BLaER1 (cell line): ENCODE data around the gene ANKRD60.

Experiments
- H3K27ac ChIP-seq: shearing (Covaris generic); formaldehyde crosslinking; 2 replicates; pipeline ENCODE4 v1.8.1; 2022
- H3K27me3 ChIP-seq: shearing (Covaris generic); formaldehyde crosslinking; 2 replicates; pipeline ENCODE4 v1.8.1; 2022
- H3K36me3 ChIP-seq: shearing (Covaris generic); formaldehyde crosslinking; 2 replicates; pipeline ENCODE4 v1.8.1; 2022
- H3K4me1 ChIP-seq: shearing (Covaris generic); formaldehyde crosslinking; 2 replicates; pipeline ENCODE4 v1.8.1; 2022
- H3K4me2 ChIP-seq: shearing (Covaris generic); formaldehyde crosslinking; 2 replicates; pipeline ENCODE4 v1.8.1; 2022
- H3K4me3 ChIP-seq: shearing (Covaris generic); formaldehyde crosslinking; 2 replicates; pipeline ENCODE4 v1.8.1; 2022
- H3K9ac ChIP-seq: shearing (Covaris generic); formaldehyde crosslinking; 2 replicates; pipeline ENCODE4 v1.8.1; 2022
- H3K9me3 ChIP-seq: shearing (Covaris generic); formaldehyde crosslinking; 2 replicates; pipeline ENCODE4 v1.8.1; 2022
- H4K20me1 ChIP-seq: shearing (Covaris generic); formaldehyde crosslinking; 2 replicates; pipeline ENCODE4 v1.8.1; 2022
- Cebpa-rat ChIP-seq: shearing (Covaris generic); IDR thresholded peaks from 2 replicates; pipeline ENCODE4 v1.8.1; 2022

The ANKRD60 gene

GRCh38 chr20:58213121-58213520 is 15.3 kb downstream of the ANKRD60 start:
- no peaks in the 10 kb centered on the region for H3K4me1 ChIP-seq
- H3K4me2 ChIP-seq = no peak overlapping the region
- H3K27me3 ChIP-seq = no peaks in the 10 kb centered on the region
- H3K9me3 ChIP-seq = no peaks in the 10 kb centered on the region
- no peaks in the 10 kb centered on the region for H4K20me1 ChIP-seq
- TF ChIP-seq Cebpa-rat = no peak
- no peak overlapping the region for H3K27ac ChIP-seq
- H3K9ac ChIP-seq = no peak overlapping the region
- H3K4me3 ChIP-seq = no peak overlapping the region
- H3K36me3 ChIP-seq = no peaks in the 10 kb centered on the region

GRCh38 chr20:58212636-58213035 is 15.8 kb downstream of the ANKRD60 start:
- Histone ChIP-seq H3K27me3 (no peaks in the 10 kb centered on the region), H3K4me1 (no peaks in the 10 kb centered on the region), H3K27ac (no peak overlapping the region), H3K9me3 (no peaks in the 10 kb centered on the region), H3K4me2 (no peak overlapping the region), H3K4me3 (no peak overlapping the region), H4K20me1 (no peaks in the 10 kb centered on the region), H3K36me3 (no peaks in the 10 kb centered on the region), H3K9ac (no peak overlapping the region)
- no peak for TF ChIP-seq Cebpa-rat

- H3K9ac ChIP-seq = no peak overlapping the region
- H3K27ac ChIP-seq = no peak overlapping the region
- H3K36me3 ChIP-seq = no peaks in the 10 kb centered on the region
- no peaks in the 10 kb centered on the region for H4K20me1 ChIP-seq
- no peaks in the 10 kb centered on the region for H3K9me3 ChIP-seq
- no peaks in the 10 kb centered on the region for H3K27me3 ChIP-seq
- H3K4me3 ChIP-seq = no peak overlapping the region
- no peak overlapping the region for H3K4me2 ChIP-seq
- H3K4me1 ChIP-seq = no peaks in the 10 kb centered on the region
- TF ChIP-seq Cebpa-rat = no peak
Measured at GRCh38 chr20:58210398-58210747, 18.1 kb downstream of the ANKRD60 start.

DNA sequence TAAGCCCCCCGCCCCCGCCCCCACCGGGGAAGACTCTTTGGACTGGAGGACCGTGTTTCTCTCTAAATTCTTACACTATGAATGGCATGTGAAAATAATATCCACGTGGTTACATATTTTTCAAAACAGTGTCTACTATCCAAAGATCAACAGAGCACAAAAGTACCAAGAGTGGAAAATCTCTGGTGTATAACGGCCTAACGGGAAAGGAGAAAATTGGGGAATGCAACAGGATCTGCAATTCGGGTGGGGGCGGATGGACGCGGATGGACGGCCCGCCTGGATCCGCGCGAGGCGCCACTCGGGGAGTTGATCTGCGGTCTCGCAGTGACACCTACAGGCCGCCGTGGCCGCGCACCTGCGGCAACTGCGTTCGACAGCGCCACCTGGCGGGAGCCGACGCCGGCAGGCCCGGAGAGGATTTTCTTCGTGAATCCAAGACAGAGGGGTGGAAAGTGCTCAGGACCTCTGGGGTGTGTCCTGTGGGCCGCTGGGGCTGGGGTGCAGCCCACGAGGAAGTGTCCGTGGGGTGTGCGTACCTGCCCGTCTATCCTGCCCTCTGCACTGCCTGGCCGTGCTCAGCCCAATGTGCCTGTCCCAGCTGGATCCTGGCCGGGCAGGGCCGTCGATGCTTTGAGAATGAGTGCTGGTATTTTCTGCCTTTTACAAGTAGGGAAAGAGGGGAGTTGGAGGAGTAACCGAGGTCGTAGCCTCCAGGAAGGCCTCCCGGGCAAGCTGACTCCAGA is 18.6 kb downstream of the ANKRD60 start:
- no peaks in the 10 kb centered on the region for H3K9me3 ChIP-seq
- no peak for TF ChIP-seq Cebpa-rat
- no peak overlapping the region for H3K9ac ChIP-seq
- no peaks in the 10 kb centered on the region for H3K4me1 ChIP-seq
- H3K27ac ChIP-seq = no peak overlapping the region
- no peaks in the 10 kb centered on the region for H3K36me3 ChIP-seq
- no peaks in the 10 kb centered on the region for H3K27me3 ChIP-seq
- no peaks in the 10 kb centered on the region for H4K20me1 ChIP-seq
- 0 out of 2 replicates have a peak overlapping the region, but pooled peaks have one; percentile 25 for H3K4me2 ChIP-seq
- no peak overlapping the region for H3K4me3 ChIP-seq

DNA sequence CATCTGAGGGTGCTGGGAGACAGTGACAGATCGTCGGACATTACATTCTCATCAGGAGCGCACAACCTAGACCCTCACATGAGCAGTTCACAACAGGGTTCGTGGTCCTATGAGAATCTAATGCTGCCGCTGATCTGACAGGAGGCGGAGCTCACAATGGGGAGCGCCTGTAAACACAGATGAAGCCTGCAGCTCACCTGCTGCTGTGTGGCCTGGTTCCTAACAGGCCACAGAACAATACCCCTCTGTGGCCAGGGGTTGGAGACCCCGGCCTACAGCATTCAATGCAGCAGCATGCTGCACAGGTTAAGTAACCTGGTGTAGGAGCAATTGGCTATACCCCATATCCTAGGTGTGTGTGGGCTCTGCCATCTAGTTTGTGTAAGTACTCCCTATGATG is 19.5 kb downstream of the ANKRD60 start:
- no peak for TF ChIP-seq Cebpa-rat
- Histone ChIP-seq H3K36me3 (no peaks in the 10 kb centered on the region), H3K4me3 (no peak overlapping the region), H3K27me3 (no peaks in the 10 kb centered on the region), H3K9ac (no peak overlapping the region), H3K27ac (no peak overlapping the region), H3K4me2 (no peak overlapping the region), H3K9me3 (no peaks in the 10 kb centered on the region), H3K4me1 (no peaks in the 10 kb centered on the region), H4K20me1 (no peaks in the 10 kb centered on the region)

DNA sequence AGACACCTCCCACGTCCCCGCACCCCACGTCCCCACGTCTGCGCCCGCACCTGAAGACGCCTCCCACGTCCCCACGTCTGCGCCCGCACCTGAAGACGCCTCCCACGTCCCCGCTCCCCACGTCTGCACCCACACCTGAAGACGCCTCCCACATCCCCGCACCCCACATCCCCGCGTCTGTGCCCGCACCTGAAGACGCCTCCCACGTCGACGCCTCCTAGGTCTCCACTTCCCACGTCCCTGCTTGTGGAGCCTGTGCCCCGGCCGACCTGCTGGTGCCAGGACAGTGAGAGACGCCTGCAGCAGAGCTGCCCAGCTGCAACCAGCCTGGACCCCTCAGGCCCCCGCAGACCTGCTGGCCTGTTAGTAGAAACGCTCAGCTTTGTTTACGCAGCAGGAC is 22.6 kb downstream of the ANKRD60 start:
- no peaks in the 10 kb centered on the region for H3K4me1 ChIP-seq
- no peaks in the 10 kb centered on the region for H3K9me3 ChIP-seq
- no peak overlapping the region for H3K4me3 ChIP-seq
- no peak for TF ChIP-seq Cebpa-rat
- H3K36me3 ChIP-seq = no peaks in the 10 kb centered on the region
- no peaks in the 10 kb centered on the region for H4K20me1 ChIP-seq
- H3K27me3 ChIP-seq = no peaks in the 10 kb centered on the region
- H3K27ac ChIP-seq = no peak overlapping the region
- no peak overlapping the region for H3K4me2 ChIP-seq
- no peak overlapping the region for H3K9ac ChIP-seq

DNA sequence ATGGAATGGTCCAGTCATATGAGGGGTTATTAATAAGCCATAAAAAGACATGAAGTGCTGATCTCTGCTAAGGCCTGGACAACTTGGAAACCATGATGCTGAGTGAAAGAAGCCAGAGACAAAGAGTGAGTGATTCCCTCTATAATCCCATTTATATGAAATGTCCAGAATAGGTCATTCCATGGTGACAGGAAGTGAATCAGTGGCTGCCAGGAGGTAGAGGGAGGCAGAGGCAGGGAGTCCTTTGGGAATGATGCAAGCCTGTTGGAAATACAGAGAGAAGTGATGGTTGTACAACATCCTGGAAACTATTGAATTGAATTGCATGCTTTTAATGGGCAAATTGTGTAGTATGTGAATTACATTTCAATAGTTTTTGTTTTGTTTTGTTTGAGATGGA is 26.4 kb downstream of the ANKRD60 start:
- no peak overlapping the region for H3K9ac ChIP-seq
- no peaks in the 10 kb centered on the region for H3K36me3 ChIP-seq
- no peaks in the 10 kb centered on the region for H3K27me3 ChIP-seq
- no peak overlapping the region for H3K4me3 ChIP-seq
- peaks cover 7% of the 10 kb centered on the region; the same call in 1 of the 2 replicates for H3K4me1 ChIP-seq
- H3K27ac ChIP-seq = no peak overlapping the region
- no peaks in the 10 kb centered on the region for H4K20me1 ChIP-seq
- no peaks in the 10 kb centered on the region for H3K9me3 ChIP-seq
- H3K4me2 ChIP-seq = no peak overlapping the region
- no peak for TF ChIP-seq Cebpa-rat

DNA sequence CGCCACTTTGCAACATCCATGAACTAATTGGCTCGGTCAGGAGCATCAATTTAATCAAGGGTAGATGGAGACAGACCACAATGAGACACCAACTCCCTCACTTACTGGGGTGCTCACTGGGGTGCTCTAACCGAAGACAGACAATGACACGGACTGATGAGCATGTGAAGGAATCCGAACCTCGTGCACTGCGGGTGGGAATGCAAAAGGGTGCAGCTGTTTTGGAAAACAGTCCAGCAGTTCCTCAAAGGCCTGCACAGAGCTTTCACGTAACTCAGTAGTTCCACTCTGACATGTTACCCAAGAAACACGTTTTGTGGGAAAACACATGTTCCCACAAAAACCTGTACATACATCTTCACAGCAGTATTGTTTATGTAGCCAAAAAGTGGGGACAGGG is 26.8 kb downstream of the ANKRD60 start:
- Histone ChIP-seq H3K4me3 (no peak overlapping the region), H3K27ac (no peak overlapping the region), H3K9me3 (no peaks in the 10 kb centered on the region), H3K36me3 (no peaks in the 10 kb centered on the region), H3K4me2 (no peak overlapping the region), H3K27me3 (no peaks in the 10 kb centered on the region), H3K4me1 (peaks cover 7% of the 10 kb centered on the region; the same call in 1 of the 2 replicates), H4K20me1 (no peaks in the 10 kb centered on the region), H3K9ac (no peak overlapping the region)
- no peak for TF ChIP-seq Cebpa-rat

GRCh38 chr20:58199469-58199868 is 29.0 kb downstream of the ANKRD60 start:
- H3K4me1 ChIP-seq = peaks cover 7% of the 10 kb centered on the region; the same call in 1 of the 2 replicates
- H3K27ac ChIP-seq = no peak overlapping the region
- TF ChIP-seq Cebpa-rat = no peak
- H3K4me2 ChIP-seq = no peak overlapping the region
- no peak overlapping the region for H3K9ac ChIP-seq
- no peaks in the 10 kb centered on the region for H3K27me3 ChIP-seq
- H3K9me3 ChIP-seq = no peaks in the 10 kb centered on the region
- no peak overlapping the region for H3K4me3 ChIP-seq
- no peaks in the 10 kb centered on the region for H3K36me3 ChIP-seq
- no peaks in the 10 kb centered on the region for H4K20me1 ChIP-seq

DNA sequence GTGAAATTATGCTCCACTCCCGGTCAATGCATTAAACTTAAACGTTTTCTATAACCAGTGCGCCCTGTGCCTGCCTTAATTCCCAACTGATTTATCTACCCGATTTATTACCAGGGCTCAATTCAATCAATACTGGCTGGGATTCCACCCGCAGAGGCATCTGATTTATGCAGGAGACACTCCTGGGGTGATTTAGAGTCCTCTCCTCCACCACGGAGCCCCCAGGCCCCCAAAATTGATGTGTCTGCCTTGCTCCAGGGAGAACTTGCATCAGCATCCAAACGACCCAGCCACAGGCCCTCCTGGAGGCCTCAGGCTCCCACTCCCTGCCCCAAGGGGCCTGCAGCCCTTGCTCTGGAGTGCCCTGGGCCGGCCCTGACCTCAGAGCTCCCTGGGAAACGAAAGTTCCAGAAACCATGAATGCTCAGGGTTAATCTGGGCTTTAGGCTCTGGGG is 29.5 kb downstream of the ANKRD60 start:
- no peaks in the 10 kb centered on the region for H3K27me3 ChIP-seq
- H3K9ac ChIP-seq = no peak overlapping the region
- no peaks in the 10 kb centered on the region for H4K20me1 ChIP-seq
- H3K4me2 ChIP-seq = no peak overlapping the region
- H3K9me3 ChIP-seq = no peaks in the 10 kb centered on the region
- H3K27ac ChIP-seq = no peak overlapping the region
- H3K4me1 ChIP-seq = peaks cover 7% of the 10 kb centered on the region; the same call in 1 of the 2 replicates
- TF ChIP-seq Cebpa-rat = no peak
- H3K4me3 ChIP-seq = no peak overlapping the region
- H3K36me3 ChIP-seq = no peaks in the 10 kb centered on the region
